COLO829 (cell line): ENCODE measurements around the gene CAMK1G.
A peak's percentile ranks its signal among the peaks of the same experiment; 100 is the strongest.

ENCODE experiments used
- DNase-seq: peaks from one replicate; pipeline ENCODE4 v3.0.0; 2012; ENCODE audit warnings: low spot score

Gene CAMK1G

GRCh38 chr1:209601809-209602657, 18.5 kb downstream of the CAMK1G start:
- DNase-seq: peak; percentile 83

GRCh38 chr1:209603877-209604276, 20.4 kb downstream of the CAMK1G start:
- DNase-seq: no peak

- no peak for DNase-seq
Observed at GRCh38 chr1:209607102-209607794, 23.7 kb downstream of the CAMK1G start.

GRCh38 chr1:209607795-209608178, 24.3 kb downstream of the CAMK1G start:
- no peak for DNase-seq

- DNase-seq: peak; percentile 40
Observed at GRCh38 chr1:209609041-209609790, 25.7 kb downstream of the CAMK1G start.

GRCh38 chr1:209609791-209610630, 26.5 kb downstream of the CAMK1G start:
- DNase-seq: no peak

GRCh38 chr1:209610631-209610905, 27.1 kb downstream of the CAMK1G start:
- DNase-seq: no peak

GRCh38 chr1:209611771-209612570, 28.5 kb downstream of the CAMK1G start:
- DNase-seq: no peak

GRCh38 chr1:209612646-209613399, 29.3 kb downstream of the CAMK1G start:
- DNase-seq: no peak

GRCh38 chr1:209613400-209614150, 30.1 kb downstream of the CAMK1G start:
- no peak for DNase-seq

GRCh38 chr1:209614151-209614420, 30.6 kb downstream of the CAMK1G start:
- no peak for DNase-seq

GRCh38 chr1:209614906-209615305, 31.4 kb downstream of the CAMK1G start:
- no peak for DNase-seq

GRCh38 chr1:209616366-209617046, 33.0 kb downstream of the CAMK1G start:
- no peak for DNase-seq

GRCh38 chr1:209617047-209617673, 33.6 kb downstream of the CAMK1G start:
- no peak for DNase-seq

GRCh38 chr1:209617755-209618154, 34.2 kb downstream of the CAMK1G start:
- DNase-seq: no peak

GRCh38 chr1:209618291-209618690, 34.8 kb downstream of the CAMK1G start:
- no peak for DNase-seq

- DNase-seq: no peak
Observed at GRCh38 chr1:209618756-209619420, 35.4 kb downstream of the CAMK1G start.
